Vagina (tissue), 2 donors: ENCODE results near the gene MVD. TPM values are rescaled to one million over a fixed set of nuclear protein-coding genes. Genes with fewer than 3 reads are reported as not detected.

Source experiments
- DNase-seq, 2 donors: peaks; one replicate each; pipeline ENCODE4 v3.0.0-alpha.2; 2017; ENCODE audit errors: extremely low spot score in 2 of 2
- H3K27ac ChIP-seq: fragments of 200-600 bp; sonication (generic); one replicate; pipeline ENCODE4 v1.5.1; 2019
- H3K27me3 ChIP-seq: fragments of 200-600 bp; sonication (generic); one replicate; pipeline ENCODE4 v1.5.1; 2019
- H3K36me3 ChIP-seq, 2 donors: fragments of 200-600 bp; sonication (generic); one replicate each; pipeline ENCODE4 v1.5.1; 2017 to 2019
- H3K4me1 ChIP-seq: fragments of 200-600 bp; sonication (generic); one replicate; pipeline ENCODE4 v1.5.1; 2019
- H3K4me3 ChIP-seq, 2 donors: fragments of 200-600 bp; sonication (generic); 1 replicate in 1 of 2; 2 replicates in 1 of 2; pipeline ENCODE4 v1.5.1; 2016 to 2019
- H3K9me3 ChIP-seq: fragments of 200-600 bp; sonication (generic); one replicate; pipeline ENCODE4 v1.5.1; 2019
- POLR2A ChIP-seq, 2 donors: fragments of 450-650 bp; IDR thresholded peaks; one replicate each; pipeline ENCODE4 v1.6.1; 2017; ENCODE audit warnings: antibody characterized with exemption in 2 of 2, mild to moderate bottlenecking in 2 of 2, moderate library complexity in 2 of 2
- POLR2AphosphoS5 ChIP-seq, 2 donors: sonication (generic); formaldehyde crosslinking; IDR thresholded peaks; one replicate each; pipeline ENCODE4 v1.9.0; 2017; ENCODE audit warnings: antibody characterized with exemption in 2 of 2, mild to moderate bottlenecking in 2 of 2, low read depth in 1 of 2; ENCODE audit not compliant: insufficient read depth in 1 of 2
- intact Hi-C: fragments of 100-400 bp; cut with DNase I; formaldehyde crosslinking; loops from one replicate; pipeline ENCODE4 v1.15.1; 2023
- total RNA-seq: library from RNA; depleted of rRNA; stranded (reverse); fragments of >200 nt; gene quantifications from one replicate; pipeline ENCODE4 v1.2.3, GENCODE V29; 2016
- TF ChIP-seq, protein P1 (sequence below), 3 experiments: fragments of 450-650 bp in 2 of 3; fragments of 200-600 bp in 1 of 3; sonication (generic) in 1 of 3; IDR thresholded peaks; one replicate each; pipeline ENCODE4 v1.5.1; 2017 to 2019; ENCODE audit warnings: antibody characterized with exemption in 3 of 3, mild to moderate bottlenecking in 2 of 3, moderate library complexity in 2 of 3

Gene MVD
- total RNA-seq, 1 donor from 2014 or later, result 33.1 TPM

DNA sequence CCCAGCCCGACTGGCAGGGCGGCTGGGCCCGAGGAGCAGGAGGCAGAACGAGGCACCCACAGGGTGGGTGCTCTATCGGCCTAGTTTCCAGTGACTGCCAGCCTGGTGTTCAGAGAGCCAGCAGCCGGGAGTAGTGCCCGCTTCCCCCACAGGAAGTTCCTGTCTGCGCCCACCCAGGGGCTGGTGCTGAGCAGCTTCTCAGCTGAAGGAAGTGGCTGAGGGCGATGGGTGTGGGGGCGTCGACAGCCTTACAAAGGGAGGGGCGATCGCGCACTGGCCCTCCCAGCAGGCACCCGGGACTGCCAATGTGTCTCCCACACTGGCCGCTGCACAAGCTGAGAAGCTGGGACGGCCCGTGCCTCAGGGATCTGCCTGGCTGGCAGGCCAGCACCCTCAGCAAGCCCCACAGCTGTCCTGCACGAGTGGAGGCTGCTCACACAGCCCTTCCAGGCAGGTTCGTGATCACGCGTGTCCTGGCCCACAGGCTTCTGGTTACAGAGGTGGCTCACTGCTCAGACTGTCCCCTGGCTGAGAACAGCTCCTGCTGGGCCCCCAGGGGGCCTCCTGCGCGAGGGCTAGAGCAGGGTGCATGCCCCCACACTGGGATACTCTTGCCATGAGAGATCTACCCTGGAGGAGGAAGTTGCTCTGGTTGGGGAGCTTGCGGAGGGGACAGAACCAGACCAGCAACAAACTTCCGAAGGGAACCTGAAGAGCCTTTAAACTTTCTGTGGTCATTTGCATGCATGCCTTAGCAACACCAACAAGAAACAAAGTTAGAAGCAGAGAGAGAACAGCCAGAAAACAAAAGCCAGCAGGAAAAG is 40.8 kb upstream of the MVD start:
- H3K4me3 ChIP-seq, result peak overlapping the region; percentile 6 to 19
- no peaks in the 10 kb centered on the region for H3K27me3 ChIP-seq
- no peak for DNase-seq
- intact Hi-C loops, result no loop called here
- H3K4me1 ChIP-seq, result peaks cover 50% of the 10 kb centered on the region
- H3K9me3 ChIP-seq, result no peaks in the 10 kb centered on the region
- peaks cover 0 to 7% of the 10 kb centered on the region in 2 donors for H3K36me3 ChIP-seq
- H3K27ac ChIP-seq, result peak overlapping the region; percentile 16
- TF ChIP-seq POLR2A (IDR thresholded peaks at IDR 0.05) (no peak), POLR2AphosphoS5 (IDR thresholded peaks at IDR 0.05; ENCODE audit: insufficient read depth in 1 of 2, low read depth in 1 of 2) (peak in 1 of 2 donors; percentile 14)
- TF ChIP-seq, protein P1, sequence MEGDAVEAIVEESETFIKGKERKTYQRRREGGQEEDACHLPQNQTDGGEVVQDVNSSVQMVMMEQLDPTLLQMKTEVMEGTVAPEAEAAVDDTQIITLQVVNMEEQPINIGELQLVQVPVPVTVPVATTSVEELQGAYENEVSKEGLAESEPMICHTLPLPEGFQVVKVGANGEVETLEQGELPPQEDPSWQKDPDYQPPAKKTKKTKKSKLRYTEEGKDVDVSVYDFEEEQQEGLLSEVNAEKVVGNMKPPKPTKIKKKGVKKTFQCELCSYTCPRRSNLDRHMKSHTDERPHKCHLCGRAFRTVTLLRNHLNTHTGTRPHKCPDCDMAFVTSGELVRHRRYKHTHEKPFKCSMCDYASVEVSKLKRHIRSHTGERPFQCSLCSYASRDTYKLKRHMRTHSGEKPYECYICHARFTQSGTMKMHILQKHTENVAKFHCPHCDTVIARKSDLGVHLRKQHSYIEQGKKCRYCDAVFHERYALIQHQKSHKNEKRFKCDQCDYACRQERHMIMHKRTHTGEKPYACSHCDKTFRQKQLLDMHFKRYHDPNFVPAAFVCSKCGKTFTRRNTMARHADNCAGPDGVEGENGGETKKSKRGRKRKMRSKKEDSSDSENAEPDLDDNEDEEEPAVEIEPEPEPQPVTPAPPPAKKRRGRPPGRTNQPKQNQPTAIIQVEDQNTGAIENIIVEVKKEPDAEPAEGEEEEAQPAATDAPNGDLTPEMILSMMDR (IDR thresholded peaks at IDR 0.05), result no peak

DNA sequence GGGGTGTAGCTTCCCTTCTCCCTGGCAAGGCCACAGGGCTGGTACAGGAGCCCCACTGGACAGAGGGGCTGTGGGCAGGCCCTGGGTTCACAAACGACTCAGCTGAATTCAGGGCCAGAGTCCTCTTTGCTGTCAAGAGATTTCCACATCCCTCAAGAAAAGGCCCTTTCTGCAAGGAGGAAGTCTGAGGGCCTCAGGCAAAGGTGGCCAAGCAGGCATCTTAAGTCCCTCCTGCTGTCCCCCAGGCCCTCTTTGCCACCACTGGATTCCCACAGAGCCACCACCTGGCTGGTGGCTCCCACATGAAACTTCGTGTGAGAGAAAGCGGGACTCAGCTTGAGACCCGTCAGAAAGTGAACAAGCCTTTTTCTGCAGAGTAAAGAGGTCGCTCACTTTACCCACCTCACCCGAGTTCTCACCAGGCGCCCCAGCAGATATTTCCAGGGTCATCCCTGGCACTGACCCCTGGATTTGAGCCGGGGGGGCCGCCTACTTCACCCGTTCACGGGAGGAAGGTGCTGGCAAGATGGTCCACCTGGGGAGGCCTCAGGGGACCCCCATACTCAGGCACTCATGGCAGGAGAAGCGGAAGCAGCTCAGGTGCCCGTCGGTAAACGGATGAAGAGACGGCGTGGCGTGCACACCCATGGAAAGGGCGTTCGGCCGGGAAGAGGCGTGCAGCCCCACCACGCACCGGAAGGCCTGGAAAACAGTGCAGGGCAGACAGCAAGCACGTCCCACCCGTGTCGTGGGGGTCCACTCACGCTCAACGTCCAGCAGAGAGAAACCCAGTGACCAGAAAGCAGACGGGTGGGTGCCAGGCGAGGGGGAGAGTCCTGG is 39.7 kb upstream of the MVD start:
- peaks cover 49% of the 10 kb centered on the region for H3K4me1 ChIP-seq
- H3K27me3 ChIP-seq, result no peaks in the 10 kb centered on the region
- DNase-seq, result no peak
- TF ChIP-seq POLR2A (IDR thresholded peaks at IDR 0.05) (no peak), POLR2AphosphoS5 (IDR thresholded peaks at IDR 0.05; ENCODE audit: insufficient read depth in 1 of 2, low read depth in 1 of 2) (no peak)
- TF ChIP-seq, protein P1 (IDR thresholded peaks at IDR 0.05), result no peak
- intact Hi-C loops, result no loop called here
- H3K27ac ChIP-seq, result peak overlapping the region; percentile 16
- no peaks in the 10 kb centered on the region for H3K9me3 ChIP-seq
- peaks cover 0 to 16% of the 10 kb centered on the region in 2 donors for H3K36me3 ChIP-seq
- H3K4me3 ChIP-seq, result peak overlapping the region in 1 of 2 donors; percentile 6

DNA sequence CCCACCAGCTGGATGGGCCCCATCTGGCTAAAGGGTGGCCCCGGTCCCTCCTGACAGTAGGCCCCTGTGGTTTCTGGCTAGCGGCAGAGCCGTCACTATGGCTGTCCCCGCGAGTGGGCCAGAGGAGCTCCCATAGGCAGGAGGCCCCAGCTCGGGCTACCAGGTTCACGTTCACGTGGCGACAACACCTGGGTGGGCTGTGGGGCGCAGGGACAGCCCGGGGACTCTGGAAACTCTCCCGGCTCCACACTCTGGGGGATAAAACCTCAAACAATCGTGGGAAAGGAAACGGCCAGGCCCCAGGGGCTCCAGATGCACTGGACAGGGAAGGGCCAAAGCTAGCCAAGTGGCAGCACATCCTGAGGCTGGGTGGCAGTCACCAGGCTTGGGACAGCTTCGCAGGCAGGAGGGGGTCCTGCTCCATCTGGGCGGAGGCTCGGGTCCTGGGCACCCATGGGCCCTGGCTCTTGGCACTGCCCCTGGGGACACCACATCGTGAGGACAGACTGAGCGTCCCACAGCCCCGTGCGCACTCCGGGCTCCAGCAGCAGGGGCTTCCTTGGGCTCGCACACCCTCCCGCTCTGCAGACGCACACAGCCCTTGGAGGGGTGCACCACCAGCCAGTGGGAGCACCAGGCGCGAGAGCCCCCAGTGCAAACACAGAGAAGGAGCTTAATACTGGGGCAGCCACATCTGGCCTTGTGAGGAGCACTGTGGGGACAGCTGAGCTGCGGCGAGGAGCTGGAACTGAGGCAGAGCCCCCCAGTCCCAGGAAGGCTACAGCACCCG is 38.9 kb upstream of the MVD start:
- H3K36me3 ChIP-seq, result peaks cover 0 to 24% of the 10 kb centered on the region in 2 donors
- H3K27ac ChIP-seq, result peak overlapping the region; percentile 36
- H3K9me3 ChIP-seq, result no peaks in the 10 kb centered on the region
- intact Hi-C loops, result no loop called here
- no peak for DNase-seq
- TF ChIP-seq, protein P1 (IDR thresholded peaks at IDR 0.05), result no peak
- no peak for TF ChIP-seq POLR2AphosphoS5 (IDR thresholded peaks at IDR 0.05; ENCODE audit: insufficient read depth in 1 of 2, low read depth in 1 of 2)
- peak overlapping the region; percentile 13 to 16 for H3K4me3 ChIP-seq
- H3K27me3 ChIP-seq, result no peaks in the 10 kb centered on the region
- peaks cover 40% of the 10 kb centered on the region for H3K4me1 ChIP-seq

DNA sequence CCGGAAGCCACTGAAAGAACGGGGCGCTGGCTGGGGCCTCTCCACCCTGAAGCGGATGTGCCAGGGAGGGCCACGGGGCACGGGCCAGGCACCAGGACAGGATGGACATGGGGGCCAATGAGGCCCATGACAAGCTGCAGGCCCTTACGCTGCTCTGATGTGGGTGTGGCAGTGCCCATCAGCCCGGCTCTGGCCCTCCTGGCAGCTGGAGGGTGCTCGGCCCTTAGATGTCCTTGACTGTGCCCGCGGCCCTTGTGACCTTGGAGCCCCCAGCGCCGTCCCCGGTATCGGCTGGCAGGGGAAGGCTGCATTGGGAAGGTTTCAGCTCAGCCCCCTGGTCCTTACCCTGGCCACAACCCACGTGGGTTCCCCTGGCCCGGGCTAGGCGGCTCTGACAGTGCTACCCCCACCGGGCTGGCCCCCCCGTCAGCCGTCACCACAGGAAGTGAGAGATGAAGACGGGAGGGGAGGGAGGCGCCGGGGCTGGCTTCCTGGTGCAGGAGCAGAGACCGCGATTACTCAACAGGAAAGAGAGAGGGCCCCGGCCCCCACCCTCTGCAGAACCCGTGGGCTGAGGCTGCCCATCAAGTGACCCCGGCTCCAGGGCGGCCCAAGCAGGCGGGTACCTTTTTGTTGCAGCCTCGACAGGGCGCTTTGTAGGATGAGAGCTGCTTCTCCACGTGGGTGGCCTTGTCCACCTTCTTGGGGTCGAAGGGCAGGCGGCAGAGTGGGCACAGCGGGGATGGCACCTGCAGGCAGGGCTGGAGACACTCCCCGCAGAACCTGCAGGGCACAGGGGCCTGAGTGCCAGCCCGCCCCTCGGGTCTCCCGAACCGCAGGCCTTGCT is 38.0 kb upstream of the MVD start:
- H3K4me1 ChIP-seq, result peaks cover 37% of the 10 kb centered on the region
- DNase-seq, result no peak
- peaks cover 0 to 27% of the 10 kb centered on the region in 2 donors for H3K36me3 ChIP-seq
- H3K27ac ChIP-seq, result peak overlapping the region; percentile 36
- intact Hi-C loops, result no loop called here
- H3K27me3 ChIP-seq, result no peaks in the 10 kb centered on the region
- no peaks in the 10 kb centered on the region for H3K9me3 ChIP-seq
- peak overlapping the region; percentile 13 to 16 for H3K4me3 ChIP-seq
- TF ChIP-seq, protein P1 (IDR thresholded peaks at IDR 0.05), result no peak
- TF ChIP-seq POLR2A (IDR thresholded peaks at IDR 0.05) (no peak), POLR2AphosphoS5 (IDR thresholded peaks at IDR 0.05; ENCODE audit: insufficient read depth in 1 of 2, low read depth in 1 of 2) (peak; percentile 20 to 72)
